NB4 (cell line): ENCODE data around the gene SIX3.

ENCODE experiments used
- POLR2A ChIP-seq: IDR thresholded peaks from 2 replicates; pipeline ENCODE4 v1.6.1; 2011; ENCODE audit warnings: mild to moderate bottlenecking; ENCODE audit not compliant: insufficient read length; ENCODE audit errors: extremely low read depth
- TF ChIP-seq, protein P1 (sequence below): IDR thresholded peaks from one replicate; pipeline ENCODE4 v1.5.1; 2012; ENCODE audit warnings: low read depth, low read length

DNA sequence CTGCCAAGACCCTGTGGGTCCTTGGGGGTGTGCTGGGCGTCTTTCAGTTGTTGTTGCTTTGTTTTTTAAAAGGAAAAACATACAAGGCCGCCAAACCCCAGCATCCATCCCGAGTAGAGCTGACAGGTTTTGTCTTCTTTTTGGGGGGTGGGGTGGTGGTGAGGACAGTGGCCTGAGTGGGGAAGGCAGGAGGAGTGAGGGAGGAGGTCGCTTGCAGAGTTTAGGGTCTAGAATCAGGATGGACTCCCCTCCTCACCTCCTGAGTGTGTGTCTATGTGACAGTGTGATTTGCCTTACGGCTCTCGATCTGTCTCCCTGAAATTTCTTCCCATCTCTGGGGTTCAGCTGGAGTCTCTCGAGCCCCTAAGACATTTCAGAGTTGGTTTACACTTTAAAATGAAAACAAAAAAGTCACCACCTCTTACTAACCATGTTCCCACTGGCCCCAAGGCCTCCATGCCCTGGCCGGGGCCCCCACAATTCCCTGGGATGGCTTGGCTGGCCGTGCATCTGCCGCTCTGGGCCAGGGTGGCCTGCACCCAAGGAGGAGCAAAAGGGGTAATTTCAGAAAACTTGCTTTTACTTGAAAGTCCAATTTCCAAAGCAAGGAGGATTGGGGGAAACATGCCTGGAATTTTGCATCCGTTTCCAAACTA lies 5.0 kb downstream of the SIX3 start:
- TF ChIP-seq, protein P1, sequence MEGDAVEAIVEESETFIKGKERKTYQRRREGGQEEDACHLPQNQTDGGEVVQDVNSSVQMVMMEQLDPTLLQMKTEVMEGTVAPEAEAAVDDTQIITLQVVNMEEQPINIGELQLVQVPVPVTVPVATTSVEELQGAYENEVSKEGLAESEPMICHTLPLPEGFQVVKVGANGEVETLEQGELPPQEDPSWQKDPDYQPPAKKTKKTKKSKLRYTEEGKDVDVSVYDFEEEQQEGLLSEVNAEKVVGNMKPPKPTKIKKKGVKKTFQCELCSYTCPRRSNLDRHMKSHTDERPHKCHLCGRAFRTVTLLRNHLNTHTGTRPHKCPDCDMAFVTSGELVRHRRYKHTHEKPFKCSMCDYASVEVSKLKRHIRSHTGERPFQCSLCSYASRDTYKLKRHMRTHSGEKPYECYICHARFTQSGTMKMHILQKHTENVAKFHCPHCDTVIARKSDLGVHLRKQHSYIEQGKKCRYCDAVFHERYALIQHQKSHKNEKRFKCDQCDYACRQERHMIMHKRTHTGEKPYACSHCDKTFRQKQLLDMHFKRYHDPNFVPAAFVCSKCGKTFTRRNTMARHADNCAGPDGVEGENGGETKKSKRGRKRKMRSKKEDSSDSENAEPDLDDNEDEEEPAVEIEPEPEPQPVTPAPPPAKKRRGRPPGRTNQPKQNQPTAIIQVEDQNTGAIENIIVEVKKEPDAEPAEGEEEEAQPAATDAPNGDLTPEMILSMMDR = no peak
- no peak for TF ChIP-seq POLR2A
